HL-60 (cell line): ENCODE results near the gene DOCK2.
A peak's percentile ranks its signal among the peaks of the same experiment; 100 is the strongest.

Experiments used
- DNase-seq, 2 experiments: peaks; one replicate each; pipeline ENCODE4 v3.0.0-alpha.2; 2010 to 2020; ENCODE audit warnings: low read depth in 1 of 2, low spot score in 1 of 2
- H3K27ac ChIP-seq: fragments of 250-450 bp; sonication (Bioruptor Pico); replicated peaks from 2 replicates; pipeline ENCODE4 v1.5.1; 2020; ENCODE audit warnings: mild to moderate bottlenecking, moderate library complexity
- H3K27me3 ChIP-seq: fragments of 250-450 bp; sonication (Bioruptor Pico); 2 replicates; pipeline ENCODE4 v1.5.1; 2021; ENCODE audit warnings: mild to moderate bottlenecking, moderate library complexity; ENCODE audit not compliant: insufficient read depth, poor library complexity, severe bottlenecking
- H3K4me3 ChIP-seq: replicated peaks from 2 replicates; pipeline ENCODE4 v1.5.1; 2011; ENCODE audit warnings: mild to moderate bottlenecking, control low read depth, low read length; ENCODE audit not compliant: insufficient read depth
- GABPA ChIP-seq: IDR thresholded peaks from 2 replicates; pipeline ENCODE4 v1.6.1; 2012; ENCODE audit warnings: low read depth
- POLR2AphosphoS5 ChIP-seq: IDR thresholded peaks from 2 replicates; pipeline ENCODE4 v1.6.1; 2012; ENCODE audit warnings: low read depth
- SPI1 ChIP-seq: IDR thresholded peaks from 2 replicates; pipeline ENCODE4 v1.6.1; 2012; ENCODE audit warnings: low read depth, mild to moderate bottlenecking, borderline replicate concordance
- TF ChIP-seq, protein P1 (sequence below): IDR thresholded peaks from 2 replicates; pipeline ENCODE4 v1.6.1; 2012; ENCODE audit warnings: low read depth; ENCODE audit not compliant: insufficient replicate concordance
- TF ChIP-seq, protein P2 (sequence below): IDR thresholded peaks from one replicate; pipeline ENCODE4 v1.5.1; 2011; ENCODE audit warnings: low read length, control low read depth, inconsistent platforms; ENCODE audit not compliant: insufficient read depth

Gene DOCK2

GRCh38 chr5:169850409-169850808 is 213.3 kb downstream of the DOCK2 start:
- TF ChIP-seq SPI1 (no peak), POLR2AphosphoS5 (no peak), GABPA (no peak)
- TF ChIP-seq, protein P1, sequence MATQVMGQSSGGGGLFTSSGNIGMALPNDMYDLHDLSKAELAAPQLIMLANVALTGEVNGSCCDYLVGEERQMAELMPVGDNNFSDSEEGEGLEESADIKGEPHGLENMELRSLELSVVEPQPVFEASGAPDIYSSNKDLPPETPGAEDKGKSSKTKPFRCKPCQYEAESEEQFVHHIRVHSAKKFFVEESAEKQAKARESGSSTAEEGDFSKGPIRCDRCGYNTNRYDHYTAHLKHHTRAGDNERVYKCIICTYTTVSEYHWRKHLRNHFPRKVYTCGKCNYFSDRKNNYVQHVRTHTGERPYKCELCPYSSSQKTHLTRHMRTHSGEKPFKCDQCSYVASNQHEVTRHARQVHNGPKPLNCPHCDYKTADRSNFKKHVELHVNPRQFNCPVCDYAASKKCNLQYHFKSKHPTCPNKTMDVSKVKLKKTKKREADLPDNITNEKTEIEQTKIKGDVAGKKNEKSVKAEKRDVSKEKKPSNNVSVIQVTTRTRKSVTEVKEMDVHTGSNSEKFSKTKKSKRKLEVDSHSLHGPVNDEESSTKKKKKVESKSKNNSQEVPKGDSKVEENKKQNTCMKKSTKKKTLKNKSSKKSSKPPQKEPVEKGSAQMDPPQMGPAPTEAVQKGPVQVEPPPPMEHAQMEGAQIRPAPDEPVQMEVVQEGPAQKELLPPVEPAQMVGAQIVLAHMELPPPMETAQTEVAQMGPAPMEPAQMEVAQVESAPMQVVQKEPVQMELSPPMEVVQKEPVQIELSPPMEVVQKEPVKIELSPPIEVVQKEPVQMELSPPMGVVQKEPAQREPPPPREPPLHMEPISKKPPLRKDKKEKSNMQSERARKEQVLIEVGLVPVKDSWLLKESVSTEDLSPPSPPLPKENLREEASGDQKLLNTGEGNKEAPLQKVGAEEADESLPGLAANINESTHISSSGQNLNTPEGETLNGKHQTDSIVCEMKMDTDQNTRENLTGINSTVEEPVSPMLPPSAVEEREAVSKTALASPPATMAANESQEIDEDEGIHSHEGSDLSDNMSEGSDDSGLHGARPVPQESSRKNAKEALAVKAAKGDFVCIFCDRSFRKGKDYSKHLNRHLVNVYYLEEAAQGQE = no peak
- TF ChIP-seq, protein P2, sequence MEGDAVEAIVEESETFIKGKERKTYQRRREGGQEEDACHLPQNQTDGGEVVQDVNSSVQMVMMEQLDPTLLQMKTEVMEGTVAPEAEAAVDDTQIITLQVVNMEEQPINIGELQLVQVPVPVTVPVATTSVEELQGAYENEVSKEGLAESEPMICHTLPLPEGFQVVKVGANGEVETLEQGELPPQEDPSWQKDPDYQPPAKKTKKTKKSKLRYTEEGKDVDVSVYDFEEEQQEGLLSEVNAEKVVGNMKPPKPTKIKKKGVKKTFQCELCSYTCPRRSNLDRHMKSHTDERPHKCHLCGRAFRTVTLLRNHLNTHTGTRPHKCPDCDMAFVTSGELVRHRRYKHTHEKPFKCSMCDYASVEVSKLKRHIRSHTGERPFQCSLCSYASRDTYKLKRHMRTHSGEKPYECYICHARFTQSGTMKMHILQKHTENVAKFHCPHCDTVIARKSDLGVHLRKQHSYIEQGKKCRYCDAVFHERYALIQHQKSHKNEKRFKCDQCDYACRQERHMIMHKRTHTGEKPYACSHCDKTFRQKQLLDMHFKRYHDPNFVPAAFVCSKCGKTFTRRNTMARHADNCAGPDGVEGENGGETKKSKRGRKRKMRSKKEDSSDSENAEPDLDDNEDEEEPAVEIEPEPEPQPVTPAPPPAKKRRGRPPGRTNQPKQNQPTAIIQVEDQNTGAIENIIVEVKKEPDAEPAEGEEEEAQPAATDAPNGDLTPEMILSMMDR = no peak
- Histone ChIP-seq H3K27ac (no peak overlapping the region), H3K27me3 (no peaks in the 10 kb centered on the region), H3K4me3 (no peak overlapping the region)
- no peak for DNase-seq

DNA sequence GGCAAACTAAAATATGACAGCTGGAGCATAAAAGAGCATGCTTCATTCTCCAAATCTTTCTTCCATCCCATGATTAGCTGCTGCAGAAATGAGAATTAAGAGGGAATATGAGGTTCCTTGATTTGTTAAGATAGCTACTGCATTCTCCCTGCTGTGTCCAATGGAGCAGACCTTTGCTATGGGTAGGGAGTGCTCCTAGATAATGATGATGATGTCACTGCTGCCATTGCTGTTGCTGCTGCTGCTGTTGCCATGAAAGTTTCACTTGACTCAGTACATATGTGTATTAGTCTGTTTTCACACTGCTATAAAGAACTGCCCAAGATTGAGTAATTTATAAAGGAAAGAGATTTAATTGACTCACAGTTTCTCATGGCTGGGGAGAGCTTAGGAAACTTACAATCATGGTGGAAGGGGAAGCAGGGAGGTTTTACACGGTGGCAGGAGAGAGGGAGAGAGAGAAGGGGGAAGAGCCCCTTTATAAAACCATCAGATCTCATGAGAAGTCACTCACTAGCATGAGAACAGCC is 214.3 kb downstream of the DOCK2 start:
- Histone ChIP-seq H3K27me3 (no peaks in the 10 kb centered on the region), H3K27ac (no peak overlapping the region), H3K4me3 (no peak overlapping the region)
- peak in 1 of 2 experiments; percentile 39 for DNase-seq
- TF ChIP-seq, protein P2 = no peak
- TF ChIP-seq GABPA = no peak
- TF ChIP-seq POLR2AphosphoS5 = no peak
- no peak for TF ChIP-seq SPI1

DNA sequence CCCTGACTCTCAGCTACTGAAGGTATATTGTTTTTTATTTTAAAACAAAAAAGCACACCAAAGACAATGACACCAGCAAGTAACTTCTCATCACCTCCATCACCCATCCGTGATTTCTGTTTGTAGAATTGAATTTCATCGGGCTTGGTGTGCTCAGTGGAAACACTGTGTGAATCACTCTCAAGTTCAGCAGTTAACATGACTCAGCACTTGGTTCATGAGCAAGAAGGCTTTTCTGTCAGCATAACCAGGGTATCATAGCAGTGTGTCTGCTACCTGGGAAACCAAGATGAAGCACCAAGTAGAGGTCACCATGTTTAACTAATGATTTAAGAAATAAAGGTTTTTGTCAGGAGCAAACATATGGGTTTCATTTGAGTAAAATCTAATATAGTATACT is 219.5 kb downstream of the DOCK2 start:
- Histone ChIP-seq H3K27me3 (no peaks in the 10 kb centered on the region), H3K4me3 (no peak overlapping the region), H3K27ac (no peak overlapping the region)
- no peak for DNase-seq
- TF ChIP-seq, protein P1 = no peak

DNA sequence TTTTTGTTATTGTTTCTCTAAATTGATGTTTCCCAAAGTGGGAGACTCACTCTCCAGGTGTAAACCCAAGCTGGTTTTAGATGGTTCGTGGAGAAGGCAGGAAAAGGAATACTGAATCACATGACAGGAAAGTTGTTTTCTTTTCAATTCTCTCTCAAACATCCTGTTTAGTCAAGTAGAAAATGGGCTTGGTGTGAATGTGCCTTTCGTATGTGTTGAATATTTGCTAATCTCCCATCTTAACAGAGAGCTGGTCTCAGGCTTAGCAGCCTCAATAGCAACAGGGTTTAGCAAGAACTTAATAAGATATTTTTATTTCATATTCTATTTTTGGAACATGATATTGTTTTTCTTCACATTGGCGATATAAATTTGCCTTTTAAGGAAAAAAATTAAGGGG is 223.5 kb downstream of the DOCK2 start:
- DNase-seq = no peak
- Histone ChIP-seq H3K27me3 (no peaks in the 10 kb centered on the region), H3K4me3 (no peak overlapping the region), H3K27ac (no peak overlapping the region)
- TF ChIP-seq, protein P1 = no peak
- TF ChIP-seq GABPA = no peak
- TF ChIP-seq, protein P2 = no peak
- no peak for TF ChIP-seq POLR2AphosphoS5
- no peak for TF ChIP-seq SPI1
